Neural cell (in vitro differentiated cells): ENCODE data around the gene ACCSL. TPM values are rescaled to one million over a fixed set of nuclear protein-coding genes. Genes with fewer than 3 reads are reported as not detected.

Experiments
- H2AFZ ChIP-seq: fragments of 200-600, 300-800 bp; sonication (generic), shearing (Covaris generic); 2 replicates; pipeline ENCODE4 v1.6.0; 2014; ENCODE audit warnings: low read depth, mild to moderate bottlenecking, antibody characterized with exemption, low read length, moderate library complexity
- H3F3A ChIP-seq: fragments of 200-600 bp; shearing (Covaris generic); 2 replicates; pipeline ENCODE4 v1.6.1; 2016; ENCODE audit warnings: mild to moderate bottlenecking, moderate library complexity, mixed read lengths, antibody characterized with exemption, low read length; ENCODE audit not compliant: insufficient read depth, poor library complexity, severe bottlenecking
- H3K27ac ChIP-seq: fragments of 200-600, 300-800 bp; sonication (generic), shearing (Covaris generic); 2 replicates; pipeline ENCODE4 v1.5.1; 2014; ENCODE audit warnings: mild to moderate bottlenecking, low read length, moderate library complexity
- H3K27me3 ChIP-seq: fragments of 300-800, 200-600 bp; sonication (generic), shearing (Covaris generic); 2 replicates; pipeline ENCODE4 v1.6.0; 2014; ENCODE audit warnings: mild to moderate bottlenecking, low read depth, low read length, moderate library complexity; ENCODE audit not compliant: insufficient read depth
- H3K36me3 ChIP-seq: fragments of 300-800, 200-600 bp; sonication (generic), shearing (Covaris generic); 2 replicates; pipeline ENCODE4 v1.5.1; 2014; ENCODE audit warnings: mild to moderate bottlenecking, antibody characterized with exemption, low read length, moderate library complexity; ENCODE audit not compliant: insufficient read depth
- H3K4me2 ChIP-seq: fragments of 300-800, 200-600 bp; sonication (generic), shearing (Covaris generic); 2 replicates; pipeline ENCODE4 v1.6.0; 2014; ENCODE audit warnings: mild to moderate bottlenecking, low read length
- H3K4me3 ChIP-seq: fragments of 300-800, 200-600 bp; sonication (generic), shearing (Covaris generic); 2 replicates; pipeline ENCODE4 v1.5.1; 2014; ENCODE audit warnings: mild to moderate bottlenecking, low read length, moderate library complexity
- H3K79me2 ChIP-seq: fragments of 200-600 bp; shearing (Covaris generic); replicated peaks from 2 replicates; pipeline ENCODE4 v1.6.0; 2014; ENCODE audit warnings: mild to moderate bottlenecking, low read length, moderate library complexity; ENCODE audit not compliant: insufficient read depth
- H3K9ac ChIP-seq: fragments of 300-800, 200-600 bp; sonication (generic), shearing (Covaris generic); 2 replicates; pipeline ENCODE4 v1.6.1; 2016; ENCODE audit warnings: mild to moderate bottlenecking, low read length, mixed read lengths
- H3K9me2 ChIP-seq: fragments of 200-600 bp; shearing (Covaris generic); 2 replicates; pipeline ENCODE4 v1.6.1; 2016; ENCODE audit warnings: mild to moderate bottlenecking, low read length, mixed read lengths; ENCODE audit not compliant: insufficient read depth
- H3K9me3 ChIP-seq: fragments of 200-600, 300-800 bp; sonication (generic), shearing (Covaris generic); 2 replicates; pipeline ENCODE4 v1.6.1; 2016; ENCODE audit warnings: mild to moderate bottlenecking, mixed run types, low read length, moderate library complexity, mixed read lengths
- H4K20me1 ChIP-seq: fragments of 200-600 bp; shearing (Covaris generic); 2 replicates; pipeline ENCODE4 v1.6.1; 2016; ENCODE audit warnings: mild to moderate bottlenecking, mixed run types; ENCODE audit not compliant: insufficient read depth
- CTCF ChIP-seq: fragments of 450-650 bp; IDR thresholded peaks from 2 replicates; pipeline ENCODE4 v1.5.1; 2014; ENCODE audit warnings: antibody characterized with exemption, mild to moderate bottlenecking, moderate library complexity; ENCODE audit not compliant: poor library complexity, severe bottlenecking
- EP300 ChIP-seq: fragments of 450-650 bp; conservative IDR thresholded peaks from 2 replicates; pipeline ENCODE4 v1.6.1; 2014; ENCODE audit warnings: antibody characterized with exemption, mild to moderate bottlenecking, moderate library complexity; ENCODE audit not compliant: poor library complexity, severe bottlenecking
- EZH2 ChIP-seq: fragments of 200-600, 300-800 bp; shearing (Covaris generic), sonication (generic); IDR thresholded peaks from 2 replicates; pipeline ENCODE4 v1.6.1; 2014; ENCODE audit warnings: antibody characterized with exemption, low read length, borderline replicate concordance, mild to moderate bottlenecking; ENCODE audit not compliant: insufficient read depth, poor library complexity, severe bottlenecking
- MXI1 ChIP-seq: fragments of 450-650 bp; conservative IDR thresholded peaks from 2 replicates; pipeline ENCODE4 v1.6.1; 2014; ENCODE audit warnings: antibody characterized with exemption, mild to moderate bottlenecking; ENCODE audit not compliant: poor library complexity, severe bottlenecking
- POLR2AphosphoS5 ChIP-seq: IDR thresholded peaks from 2 replicates; pipeline ENCODE4 v1.6.1; 2012
- RAD21 ChIP-seq: fragments of 450-650 bp; conservative IDR thresholded peaks from 2 replicates; pipeline ENCODE4 v1.6.1; 2014; ENCODE audit warnings: antibody characterized with exemption, mild to moderate bottlenecking, moderate library complexity
- SMC3 ChIP-seq: fragments of 450-650 bp; conservative IDR thresholded peaks from 2 replicates; pipeline ENCODE4 v1.6.1; 2014; ENCODE audit warnings: antibody characterized with exemption, mild to moderate bottlenecking, moderate library complexity; ENCODE audit not compliant: poor library complexity
- TAF1 ChIP-seq: IDR thresholded peaks from 2 replicates; pipeline ENCODE4 v1.6.1; 2012; ENCODE audit warnings: low read depth
- polyA plus RNA-seq: library from polyadenylated mRNA; depleted of rRNA; stranded (reverse); fragments of >200 nt; gene quantifications from 2 replicates; pipeline ENCODE4 v1.2.3, GENCODE V29; 2014
- TF ChIP-seq, protein P1 (sequence below): IDR thresholded peaks from 2 replicates; pipeline ENCODE4 v1.6.1; 2012; ENCODE audit warnings: borderline replicate concordance

The ACCSL gene
- polyA plus RNA-seq, 1 donor from 2014 or later: not detected

GRCh38 chr11:44101098-44101497, 53.3 kb downstream of the ACCSL start:
- no peak overlapping the region for H3K4me3 ChIP-seq
- H2AFZ ChIP-seq: no peak overlapping the region
- no peaks in the 10 kb centered on the region for H3K9me3 ChIP-seq
- H3K27me3 ChIP-seq: no peaks in the 10 kb centered on the region
- H4K20me1 ChIP-seq: no peaks in the 10 kb centered on the region
- H3K9me2 ChIP-seq: no peaks in the 10 kb centered on the region
- no peak overlapping the region for H3K4me2 ChIP-seq
- no peaks in the 10 kb centered on the region for H3F3A ChIP-seq
- no peak overlapping the region for H3K9ac ChIP-seq
- H3K79me2 ChIP-seq: peaks cover 42% of the 10 kb centered on the region
- H3K27ac ChIP-seq: no peak overlapping the region
- TF ChIP-seq, protein P1, sequence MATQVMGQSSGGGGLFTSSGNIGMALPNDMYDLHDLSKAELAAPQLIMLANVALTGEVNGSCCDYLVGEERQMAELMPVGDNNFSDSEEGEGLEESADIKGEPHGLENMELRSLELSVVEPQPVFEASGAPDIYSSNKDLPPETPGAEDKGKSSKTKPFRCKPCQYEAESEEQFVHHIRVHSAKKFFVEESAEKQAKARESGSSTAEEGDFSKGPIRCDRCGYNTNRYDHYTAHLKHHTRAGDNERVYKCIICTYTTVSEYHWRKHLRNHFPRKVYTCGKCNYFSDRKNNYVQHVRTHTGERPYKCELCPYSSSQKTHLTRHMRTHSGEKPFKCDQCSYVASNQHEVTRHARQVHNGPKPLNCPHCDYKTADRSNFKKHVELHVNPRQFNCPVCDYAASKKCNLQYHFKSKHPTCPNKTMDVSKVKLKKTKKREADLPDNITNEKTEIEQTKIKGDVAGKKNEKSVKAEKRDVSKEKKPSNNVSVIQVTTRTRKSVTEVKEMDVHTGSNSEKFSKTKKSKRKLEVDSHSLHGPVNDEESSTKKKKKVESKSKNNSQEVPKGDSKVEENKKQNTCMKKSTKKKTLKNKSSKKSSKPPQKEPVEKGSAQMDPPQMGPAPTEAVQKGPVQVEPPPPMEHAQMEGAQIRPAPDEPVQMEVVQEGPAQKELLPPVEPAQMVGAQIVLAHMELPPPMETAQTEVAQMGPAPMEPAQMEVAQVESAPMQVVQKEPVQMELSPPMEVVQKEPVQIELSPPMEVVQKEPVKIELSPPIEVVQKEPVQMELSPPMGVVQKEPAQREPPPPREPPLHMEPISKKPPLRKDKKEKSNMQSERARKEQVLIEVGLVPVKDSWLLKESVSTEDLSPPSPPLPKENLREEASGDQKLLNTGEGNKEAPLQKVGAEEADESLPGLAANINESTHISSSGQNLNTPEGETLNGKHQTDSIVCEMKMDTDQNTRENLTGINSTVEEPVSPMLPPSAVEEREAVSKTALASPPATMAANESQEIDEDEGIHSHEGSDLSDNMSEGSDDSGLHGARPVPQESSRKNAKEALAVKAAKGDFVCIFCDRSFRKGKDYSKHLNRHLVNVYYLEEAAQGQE: no peak
- no peaks in the 10 kb centered on the region for H3K36me3 ChIP-seq

- TF ChIP-seq EP300: no peak
- TF ChIP-seq EZH2: no peak
- TF ChIP-seq, protein P1: no peak
- TF ChIP-seq CTCF: no peak
- no peak for TF ChIP-seq TAF1
- TF ChIP-seq POLR2AphosphoS5: no peak
- TF ChIP-seq SMC3: no peak
- TF ChIP-seq MXI1: no peak
- no peak for TF ChIP-seq RAD21
- Histone ChIP-seq H3K27ac (no peak overlapping the region), H2AFZ (no peak overlapping the region), H3K79me2 (peaks cover 16% of the 10 kb centered on the region), H3F3A (no peaks in the 10 kb centered on the region), H3K36me3 (no peaks in the 10 kb centered on the region), H3K9me2 (no peaks in the 10 kb centered on the region), H3K9me3 (no peaks in the 10 kb centered on the region), H3K9ac (no peak overlapping the region), H3K4me3 (no peak overlapping the region), H3K27me3 (no peaks in the 10 kb centered on the region), H4K20me1 (no peaks in the 10 kb centered on the region), H3K4me2 (no peak overlapping the region)
Measured at GRCh38 chr11:44104481-44105294, 56.9 kb downstream of the ACCSL start.
